ENCODE measurements around the gene MCM10.

DNA sequence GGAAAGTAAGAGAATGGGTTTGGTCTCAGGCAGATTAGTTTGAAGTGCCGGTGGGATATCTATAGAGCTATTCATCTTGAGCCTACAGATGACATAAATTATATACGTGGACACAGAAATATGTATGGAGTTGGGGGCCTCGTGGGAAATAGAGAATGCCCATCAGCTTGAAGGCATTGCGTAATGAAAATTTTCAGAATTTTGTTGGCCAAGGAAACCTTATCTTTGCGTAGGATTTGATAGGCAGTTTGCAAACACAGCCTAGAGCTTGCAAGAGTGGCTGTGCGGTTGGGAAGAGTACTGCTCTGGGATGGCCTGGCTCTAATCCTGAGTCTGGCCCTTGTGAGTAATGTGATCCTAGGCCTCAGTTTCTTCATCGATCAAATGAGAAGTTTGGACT is 32.3 kb downstream of the MCM10 start:
- TF ChIP-seq ZNF274 (IDR thresholded peaks at IDR 0.05; ENCODE audit: low read depth, low read length) (no peak), YY1 (IDR thresholded peaks at IDR 0.05; ENCODE audit: insufficient read depth, insufficient read length) (no peak), SUZ12 (IDR thresholded peaks at IDR 0.05; ENCODE audit: extremely low read depth, insufficient read depth, insufficient read length) (no peak)
